HG02642 (cell line): Measurements from ENCODE around the gene OPN1LW.
"Not testable (repeated sequence)": the region's sequence is repeated elsewhere in the genome, so short reads cannot be mapped to it uniquely, and the experiment has no call there.

ENCODE experiments used
- ATAC-seq: cut with Tn5 transposase; IDR thresholded peaks from one replicate; pipeline ENCODE4 v1.9.1; 2021; ENCODE audit warnings: mild to moderate bottlenecking; ENCODE audit not compliant: unreplicated experiment, poor library complexity

OPN1LW gene

DNA sequence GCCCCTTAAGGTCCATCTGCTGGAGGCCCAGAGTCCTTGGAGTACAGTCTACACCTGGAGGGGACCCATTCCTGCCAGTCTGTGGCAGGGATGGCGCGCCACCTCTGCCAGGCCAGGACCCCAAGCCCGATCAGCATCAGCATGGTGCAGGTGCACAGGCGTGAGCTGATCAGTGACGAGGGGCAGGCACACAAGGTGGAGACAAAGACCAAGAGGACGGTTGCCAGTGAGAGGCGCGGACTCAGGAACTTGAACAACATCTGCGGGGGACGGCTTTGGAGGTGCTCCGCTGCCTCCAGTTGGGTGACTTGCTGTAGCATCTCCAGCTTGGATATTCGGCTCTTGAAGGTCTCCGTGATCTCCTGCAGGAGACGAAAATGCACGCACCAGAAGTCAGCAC, 52.4 kb downstream of the OPN1LW start:
- not testable (repeated sequence) for ATAC-seq
